ENCODE measurements around the gene TRIM51G.
"Not testable (repeated sequence)": the region's sequence is repeated elsewhere in the genome, so short reads cannot be mapped to it uniquely, and the experiment has no call there.

The TRIM51G gene

GRCh38 chr11:48983785-48984184 lies at the start of gene TRIM51G:
TRIM51G (minus strand) TSS chr11:48983885; CDS start chr11:48981695, 2,190 bp downstream.
- DNase-seq = not testable (repeated sequence)

GRCh38 chr11:49028523-49028922 lies 44.8 kb upstream of the TRIM51G start, which contains the start of gene TRIM49B:
TRIM49B (plus strand) TSS chr11:49028823; CDS start chr11:49031600, 2,777 bp downstream.
- not testable (repeated sequence) for DNase-seq

GRCh38 chr11:48968592-48968991 lies 15.1 kb downstream of the TRIM51G start:
- DNase-seq = not testable (repeated sequence)

DNA sequence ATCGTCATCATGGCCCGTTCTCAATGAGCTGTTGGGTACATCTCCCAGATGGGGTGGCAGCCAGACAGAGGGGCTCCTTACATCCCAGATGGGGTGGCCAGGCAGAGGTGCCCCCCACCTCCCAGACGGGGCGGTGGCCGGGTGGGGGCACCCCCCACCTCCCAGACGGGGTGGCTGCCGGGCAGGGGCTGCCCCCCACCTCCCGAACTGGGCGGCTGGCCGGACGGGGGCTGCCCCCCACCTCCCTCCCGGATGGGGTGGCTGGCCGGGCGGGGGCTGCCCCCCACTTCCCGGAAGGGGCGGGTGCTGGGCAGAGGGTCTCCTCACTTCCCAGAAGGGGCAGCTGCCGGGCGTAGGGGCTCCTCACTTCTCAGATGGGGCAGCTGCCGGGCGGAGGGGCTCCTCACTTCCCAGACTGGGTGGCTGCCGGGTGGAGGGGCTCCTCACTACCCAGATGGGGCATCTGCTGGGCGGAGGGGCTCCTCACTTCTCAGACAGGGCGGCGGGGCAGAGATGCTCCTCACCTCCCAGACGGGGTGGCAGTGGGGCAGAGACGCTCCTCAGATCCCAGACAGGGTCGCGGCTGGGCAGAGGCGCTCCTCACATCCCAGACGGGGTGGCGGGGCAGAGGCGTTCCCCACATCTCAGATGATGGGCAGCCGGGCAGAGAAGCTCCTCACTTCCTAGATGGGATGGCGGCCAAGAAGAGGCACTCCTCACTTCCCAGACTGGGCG lies 28.2 kb downstream of the TRIM51G start:
- not testable (repeated sequence) for DNase-seq

DNA sequence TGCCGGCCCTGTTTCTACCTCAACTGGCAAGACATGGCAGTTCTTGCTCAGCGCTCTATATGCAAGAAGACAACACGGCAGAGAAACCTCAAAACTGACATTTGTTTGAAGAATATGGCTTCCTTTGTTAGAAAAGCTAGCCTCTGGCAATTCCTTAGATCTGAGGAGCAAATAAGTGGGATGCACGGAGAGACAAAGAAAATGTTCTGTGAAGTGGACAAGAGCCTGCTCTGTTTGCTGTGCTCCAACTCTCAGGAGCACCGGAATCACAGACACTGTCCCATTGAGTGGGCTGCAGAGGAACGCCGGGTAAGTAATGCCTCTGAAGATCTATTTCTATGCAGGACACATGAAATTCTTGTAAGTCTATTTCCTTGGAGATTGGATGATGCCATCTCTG lies 37.9 kb downstream of the TRIM51G start:
- DNase-seq = not testable (repeated sequence)

All from activated CD4-positive, alpha-beta T cell treated with anti-CD3 and anti-CD28 coated beads for 1 hour (primary cell).